ENCODE results near the gene TDRD7. TPM values are rescaled to one million over a fixed set of nuclear protein-coding genes. Genes with fewer than 3 reads are reported as not detected.

TDRD7 gene
- total RNA-seq, 4 donors from 2014 or later, result 4.2 to 13.0 (median 8.3) TPM

DNA sequence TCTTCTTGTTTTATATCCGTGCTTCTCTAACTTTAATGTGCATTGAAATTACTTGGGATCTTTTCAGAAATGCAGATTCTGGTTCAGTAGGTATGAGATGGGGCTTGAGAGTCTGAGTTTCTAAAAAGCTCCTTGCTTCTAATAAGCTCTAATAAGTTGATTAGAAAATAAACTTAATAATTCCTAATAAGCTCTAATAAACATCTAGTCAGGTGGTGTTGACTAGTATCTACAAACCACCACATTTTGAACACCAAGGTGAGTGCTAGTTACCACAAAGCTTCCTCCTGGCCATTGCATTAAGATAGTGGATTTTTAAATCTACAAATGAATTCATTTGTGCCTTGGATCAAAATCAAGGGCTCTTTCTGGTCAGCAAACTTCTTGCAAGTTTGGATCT is 94.9 kb downstream of the TDRD7 start:
- Histone ChIP-seq H3K27me3 (peaks cover 33% of the 10 kb centered on the region), H3K27ac (no peak overlapping the region), H3K4me1 (peaks cover 35% of the 10 kb centered on the region), H3K9me3 (no peaks in the 10 kb centered on the region), H3K36me3 (no peaks in the 10 kb centered on the region), H3K4me3 (no peak overlapping the region)
- WGBS, result 100% methylated on average over 1 of the region's 1 CpG
- TF ChIP-seq POLR2AphosphoS5 (IDR thresholded peaks at IDR 0.05), result no peak
- TF ChIP-seq, protein P1, sequence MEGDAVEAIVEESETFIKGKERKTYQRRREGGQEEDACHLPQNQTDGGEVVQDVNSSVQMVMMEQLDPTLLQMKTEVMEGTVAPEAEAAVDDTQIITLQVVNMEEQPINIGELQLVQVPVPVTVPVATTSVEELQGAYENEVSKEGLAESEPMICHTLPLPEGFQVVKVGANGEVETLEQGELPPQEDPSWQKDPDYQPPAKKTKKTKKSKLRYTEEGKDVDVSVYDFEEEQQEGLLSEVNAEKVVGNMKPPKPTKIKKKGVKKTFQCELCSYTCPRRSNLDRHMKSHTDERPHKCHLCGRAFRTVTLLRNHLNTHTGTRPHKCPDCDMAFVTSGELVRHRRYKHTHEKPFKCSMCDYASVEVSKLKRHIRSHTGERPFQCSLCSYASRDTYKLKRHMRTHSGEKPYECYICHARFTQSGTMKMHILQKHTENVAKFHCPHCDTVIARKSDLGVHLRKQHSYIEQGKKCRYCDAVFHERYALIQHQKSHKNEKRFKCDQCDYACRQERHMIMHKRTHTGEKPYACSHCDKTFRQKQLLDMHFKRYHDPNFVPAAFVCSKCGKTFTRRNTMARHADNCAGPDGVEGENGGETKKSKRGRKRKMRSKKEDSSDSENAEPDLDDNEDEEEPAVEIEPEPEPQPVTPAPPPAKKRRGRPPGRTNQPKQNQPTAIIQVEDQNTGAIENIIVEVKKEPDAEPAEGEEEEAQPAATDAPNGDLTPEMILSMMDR (IDR thresholded peaks at IDR 0.05), result no peak
- DNase-seq (ENCODE audit: low spot score in 2 of 2), result no peak

- Histone ChIP-seq H3K9me3 (no peaks in the 10 kb centered on the region), H3K27me3 (peaks cover 27% of the 10 kb centered on the region), H3K27ac (no peak overlapping the region), H3K4me3 (no peak overlapping the region), H3K4me1 (peaks cover 28% of the 10 kb centered on the region), H3K36me3 (no peaks in the 10 kb centered on the region)
- no peak for TF ChIP-seq POLR2AphosphoS5 (IDR thresholded peaks at IDR 0.05)
- TF ChIP-seq POLR2A (IDR thresholded peaks at IDR 0.05), result no peak
- no peak for TF ChIP-seq EP300 (IDR thresholded peaks at IDR 0.05)
- TF ChIP-seq, protein P1 (IDR thresholded peaks at IDR 0.05), result no peak
- 82% methylated on average over 5 of the region's 5 CpGs for WGBS
- DNase-seq (ENCODE audit: low spot score in 2 of 2), result no peak
Measured at GRCh38 chr9:97507428-97507984, 95.6 kb downstream of the TDRD7 start.

GRCh38 chr9:97508852-97509251 is 97.0 kb downstream of the TDRD7 start:
- no peak for DNase-seq (ENCODE audit: low spot score in 2 of 2)
- Histone ChIP-seq H3K9me3 (no peaks in the 10 kb centered on the region), H3K36me3 (no peaks in the 10 kb centered on the region), H3K27me3 (peaks cover 15% of the 10 kb centered on the region), H3K4me3 (no peak overlapping the region), H3K4me1 (peaks cover 14% of the 10 kb centered on the region), H3K27ac (no peak overlapping the region)
- TF ChIP-seq EP300 (IDR thresholded peaks at IDR 0.05), result no peak
- no peak for TF ChIP-seq POLR2A (IDR thresholded peaks at IDR 0.05)
- no peak for TF ChIP-seq POLR2AphosphoS5 (IDR thresholded peaks at IDR 0.05)
- TF ChIP-seq, protein P1 (IDR thresholded peaks at IDR 0.05), result no peak
- 93% methylated on average over 4 of the region's 4 CpGs for WGBS

DNA sequence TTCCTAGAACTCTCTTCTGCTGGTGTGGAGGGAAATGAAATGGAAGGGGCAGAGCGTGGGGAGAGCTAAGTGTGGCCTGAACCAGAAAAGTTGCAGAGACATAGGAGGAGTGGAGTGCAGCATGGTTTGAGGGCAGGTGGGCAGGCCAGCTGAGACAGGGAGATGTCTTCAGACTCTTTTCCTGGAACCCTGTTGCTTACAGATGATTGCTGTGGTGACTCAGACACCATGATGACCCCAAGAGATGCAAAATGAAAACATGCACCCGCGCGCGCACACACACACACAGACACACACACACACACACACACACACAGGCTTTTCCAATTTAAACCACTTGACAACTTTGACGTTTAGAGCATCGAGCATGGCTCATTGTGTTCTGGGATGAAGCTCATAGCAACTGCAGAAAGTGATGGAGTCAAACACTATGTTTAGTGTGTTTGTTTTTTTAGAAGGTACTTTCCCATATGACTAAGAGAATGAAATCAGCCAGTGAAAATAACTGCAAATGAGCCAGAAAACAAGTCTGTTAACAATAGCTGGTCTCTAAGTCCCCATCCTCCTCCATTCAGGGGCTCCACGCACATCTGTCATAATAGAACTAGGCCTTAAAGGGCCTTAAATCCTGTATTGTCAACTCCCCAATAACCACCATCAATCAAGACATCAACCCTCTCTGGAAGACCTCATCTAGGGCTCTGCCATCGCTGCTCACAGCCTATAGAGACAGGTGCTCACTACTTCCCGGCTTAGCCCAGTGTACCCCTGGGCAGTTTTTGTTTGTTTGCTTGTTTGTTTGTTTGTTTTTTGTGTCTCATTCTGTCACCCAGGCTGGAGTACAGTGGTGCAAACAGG is 99.1 kb downstream of the TDRD7 start:
- WGBS, result 78% methylated on average over 10 of the region's 10 CpGs
- H3K4me3 ChIP-seq, result no peak overlapping the region
- TF ChIP-seq POLR2A (IDR thresholded peaks at IDR 0.05) (no peak), EP300 (IDR thresholded peaks at IDR 0.05) (no peak), POLR2AphosphoS5 (IDR thresholded peaks at IDR 0.05) (no peak)
- TF ChIP-seq, protein P1 (IDR thresholded peaks at IDR 0.05), result no peak
- no peaks in the 10 kb centered on the region for H3K36me3 ChIP-seq
- peaks cover 6% of the 10 kb centered on the region for H3K4me1 ChIP-seq
- DNase-seq (ENCODE audit: low spot score in 2 of 2), result no peak
- H3K27ac ChIP-seq, result no peak overlapping the region
- no peaks in the 10 kb centered on the region for H3K27me3 ChIP-seq
- H3K9me3 ChIP-seq, result no peaks in the 10 kb centered on the region

DNA sequence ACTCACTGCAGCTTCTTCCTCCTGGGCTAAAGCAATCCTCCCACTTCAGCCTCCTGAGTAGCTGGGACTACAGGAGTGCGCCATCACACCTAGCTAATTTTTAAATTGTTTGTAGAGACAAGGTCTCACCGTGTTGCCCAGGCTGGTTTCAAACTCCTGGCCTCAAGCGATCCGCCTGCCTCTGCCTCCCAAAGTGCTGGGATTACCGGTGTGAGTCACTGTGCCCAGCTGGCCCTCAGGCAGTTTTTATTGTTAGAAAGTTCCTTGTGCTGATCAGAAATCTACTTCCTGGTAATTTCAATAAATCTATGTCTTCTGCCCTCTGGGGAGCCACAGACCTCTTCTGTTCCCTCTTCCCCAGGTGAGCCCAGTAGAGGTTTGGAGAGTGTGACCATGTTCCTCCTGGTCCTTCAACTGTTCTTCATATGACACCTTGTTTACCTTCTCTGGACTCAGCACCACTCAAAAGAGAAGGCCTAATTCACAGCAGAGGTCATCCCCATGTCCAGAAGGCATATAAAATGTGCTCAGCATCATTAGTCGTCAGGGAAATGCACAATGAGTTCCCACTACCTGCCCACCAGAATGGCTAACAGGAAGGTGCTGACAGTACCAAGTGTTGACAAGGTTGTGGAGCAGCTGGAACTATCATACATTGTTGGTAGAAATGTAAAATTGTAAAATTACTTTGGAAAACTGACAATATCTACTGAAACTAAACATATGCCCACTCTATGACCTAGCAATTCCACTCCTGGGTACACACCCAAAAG is 99.9 kb downstream of the TDRD7 start:
- TF ChIP-seq EP300 (IDR thresholded peaks at IDR 0.05) (no peak), POLR2AphosphoS5 (IDR thresholded peaks at IDR 0.05) (no peak), POLR2A (IDR thresholded peaks at IDR 0.05) (no peak)
- TF ChIP-seq, protein P1 (IDR thresholded peaks at IDR 0.05), result no peak
- Histone ChIP-seq H3K9me3 (no peaks in the 10 kb centered on the region), H3K27me3 (no peaks in the 10 kb centered on the region), H3K27ac (no peak overlapping the region), H3K4me1 (peaks cover 6% of the 10 kb centered on the region), H3K36me3 (no peaks in the 10 kb centered on the region), H3K4me3 (no peak overlapping the region)
- no peak for DNase-seq (ENCODE audit: low spot score in 2 of 2)
- 76% methylated on average over 6 of the region's 6 CpGs for WGBS
